ENCODE measurements around the gene OXGR1. TPM values are rescaled to one million over a fixed set of nuclear protein-coding genes. Genes with fewer than 3 reads are reported as not detected.
A peak's percentile ranks its signal among the peaks of the same experiment; 100 is the strongest.

The OXGR1 gene
- total RNA-seq, 1 donor from 2014 or later: not detected

DNA sequence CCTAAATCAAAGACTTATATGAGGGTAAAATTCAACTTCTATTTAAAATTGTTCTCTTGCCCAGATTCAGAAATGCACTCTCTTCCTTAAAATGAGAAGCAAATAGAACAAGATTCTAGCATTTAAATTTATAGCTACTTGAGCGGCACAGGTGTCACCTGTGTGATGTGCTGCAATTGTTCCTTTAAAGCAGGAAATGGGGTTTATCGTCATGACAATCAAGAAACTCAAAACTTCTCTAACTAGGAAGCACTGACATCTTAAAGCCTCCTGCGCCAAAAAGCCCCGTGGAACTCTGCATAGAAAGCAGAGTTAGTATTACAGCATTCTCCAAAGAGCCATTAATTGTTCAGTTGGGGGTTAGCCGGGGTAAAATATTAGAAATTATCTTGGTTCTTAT lies 2.6 kb upstream of the OXGR1 start:
- no peak for DNase-seq (ENCODE audit: low spot score in 2 of 2)
- Histone ChIP-seq H3K27ac (no peak overlapping the region), H3K4me1 (peaks cover 3 to 4% of the 10 kb centered on the region in 2 donors), H3K27me3 (no peaks in the 10 kb centered on the region), H3K36me3 (no peaks in the 10 kb centered on the region), H3K9me3 (no peaks in the 10 kb centered on the region), H3K4me3 (no peak overlapping the region)
- intact Hi-C loops (cut with DNase I): no loop called here
- TF ChIP-seq, protein P1, sequence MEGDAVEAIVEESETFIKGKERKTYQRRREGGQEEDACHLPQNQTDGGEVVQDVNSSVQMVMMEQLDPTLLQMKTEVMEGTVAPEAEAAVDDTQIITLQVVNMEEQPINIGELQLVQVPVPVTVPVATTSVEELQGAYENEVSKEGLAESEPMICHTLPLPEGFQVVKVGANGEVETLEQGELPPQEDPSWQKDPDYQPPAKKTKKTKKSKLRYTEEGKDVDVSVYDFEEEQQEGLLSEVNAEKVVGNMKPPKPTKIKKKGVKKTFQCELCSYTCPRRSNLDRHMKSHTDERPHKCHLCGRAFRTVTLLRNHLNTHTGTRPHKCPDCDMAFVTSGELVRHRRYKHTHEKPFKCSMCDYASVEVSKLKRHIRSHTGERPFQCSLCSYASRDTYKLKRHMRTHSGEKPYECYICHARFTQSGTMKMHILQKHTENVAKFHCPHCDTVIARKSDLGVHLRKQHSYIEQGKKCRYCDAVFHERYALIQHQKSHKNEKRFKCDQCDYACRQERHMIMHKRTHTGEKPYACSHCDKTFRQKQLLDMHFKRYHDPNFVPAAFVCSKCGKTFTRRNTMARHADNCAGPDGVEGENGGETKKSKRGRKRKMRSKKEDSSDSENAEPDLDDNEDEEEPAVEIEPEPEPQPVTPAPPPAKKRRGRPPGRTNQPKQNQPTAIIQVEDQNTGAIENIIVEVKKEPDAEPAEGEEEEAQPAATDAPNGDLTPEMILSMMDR (IDR thresholded peaks at IDR 0.05): no peak

DNA sequence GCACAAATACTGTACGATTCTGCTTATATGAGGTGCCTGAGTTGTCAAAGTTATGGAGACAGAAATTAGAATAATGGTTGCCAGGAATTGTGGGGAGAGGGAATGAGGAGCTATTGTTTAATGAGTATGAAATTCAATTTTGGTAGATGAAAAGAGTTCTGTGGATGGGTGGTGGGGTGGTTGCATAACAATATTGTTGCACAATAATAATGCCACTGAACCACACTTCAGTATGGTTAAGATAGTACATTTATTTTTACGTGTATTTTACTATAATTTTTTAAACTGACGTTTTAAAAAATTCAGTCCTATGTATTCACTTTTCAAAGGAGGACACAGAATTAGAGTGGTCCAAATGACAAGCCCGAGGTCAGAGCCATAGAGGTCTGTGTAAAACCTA lies 1.8 kb upstream of the OXGR1 start:
- intact Hi-C loops (cut with DNase I): no loop called here
- no peaks in the 10 kb centered on the region for H3K9me3 ChIP-seq

DNA sequence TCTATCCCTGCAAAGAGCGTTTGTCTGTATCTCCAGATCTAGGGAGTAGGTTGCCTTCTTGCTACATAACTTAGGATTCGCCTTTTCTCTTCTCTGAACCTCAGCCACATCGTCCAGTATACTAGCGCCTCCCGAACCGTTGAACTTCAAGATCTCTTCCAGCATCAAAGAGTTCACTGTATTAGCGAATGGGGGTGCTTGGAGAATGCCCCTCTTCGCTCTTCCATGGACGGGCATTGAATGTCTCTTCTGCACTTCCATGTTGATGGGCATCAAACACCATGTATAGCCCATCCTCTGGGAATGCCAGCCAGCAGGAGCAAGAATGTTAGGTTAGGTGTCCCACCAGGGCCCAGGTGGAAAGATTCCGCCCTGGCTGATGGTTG lies 575 bp upstream of the OXGR1 start:
- Histone ChIP-seq H3K4me3 (peak overlapping the region in 1 of 2 donors; percentile 54), H3K27me3 (no peaks in the 10 kb centered on the region), H3K36me3 (no peaks in the 10 kb centered on the region), H3K9me3 (no peaks in the 10 kb centered on the region), H3K27ac (no peak overlapping the region), H3K4me1 (peaks cover 3 to 4% of the 10 kb centered on the region in 2 donors)
- intact Hi-C loops (cut with DNase I): no loop called here
- TF ChIP-seq, protein P1 (IDR thresholded peaks at IDR 0.05): no peak
- DNase-seq (ENCODE audit: low spot score in 2 of 2): no peak

More for the DNA sequence above, 1.8 kb upstream of the OXGR1 start:
- H3K27ac ChIP-seq: no peak overlapping the region
- H3K4me1 ChIP-seq: peaks cover 3 to 4% of the 10 kb centered on the region in 2 donors
- no peak for DNase-seq (ENCODE audit: low spot score in 2 of 2)
- TF ChIP-seq, protein P1 (IDR thresholded peaks at IDR 0.05): no peak
- no peaks in the 10 kb centered on the region for H3K36me3 ChIP-seq
- H3K27me3 ChIP-seq: no peaks in the 10 kb centered on the region
- no peak overlapping the region for H3K4me3 ChIP-seq

DNA sequence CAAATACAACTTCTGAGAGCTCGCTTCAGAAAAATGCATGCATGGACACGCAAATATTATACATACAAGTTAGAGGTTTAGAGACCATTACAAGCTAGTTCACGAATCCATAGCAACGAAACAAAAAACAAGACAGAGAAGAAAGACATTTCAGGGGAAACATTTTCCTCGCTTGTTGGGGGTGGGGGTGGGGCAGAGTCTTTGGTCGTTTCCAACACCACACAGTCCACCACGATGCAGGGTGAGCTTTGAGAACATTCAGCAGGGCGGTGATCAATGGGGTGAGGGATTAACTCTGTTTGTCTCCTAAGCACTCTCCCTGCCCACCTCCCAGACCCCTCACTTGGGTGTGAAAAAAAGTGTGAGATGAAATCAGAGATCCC lies 651 bp downstream of the OXGR1 start:
- H3K27me3 ChIP-seq: no peaks in the 10 kb centered on the region
- no peaks in the 10 kb centered on the region for H3K9me3 ChIP-seq
- intact Hi-C loops (cut with DNase I): no loop called here
- TF ChIP-seq, protein P1 (IDR thresholded peaks at IDR 0.05): no peak
- peaks cover 3 to 4% of the 10 kb centered on the region in 2 donors for H3K4me1 ChIP-seq
- DNase-seq (ENCODE audit: low spot score in 2 of 2): no peak
- peak overlapping the region; percentile 54 to 58 for H3K4me3 ChIP-seq
- no peak overlapping the region for H3K27ac ChIP-seq
- H3K36me3 ChIP-seq: no peaks in the 10 kb centered on the region

DNA sequence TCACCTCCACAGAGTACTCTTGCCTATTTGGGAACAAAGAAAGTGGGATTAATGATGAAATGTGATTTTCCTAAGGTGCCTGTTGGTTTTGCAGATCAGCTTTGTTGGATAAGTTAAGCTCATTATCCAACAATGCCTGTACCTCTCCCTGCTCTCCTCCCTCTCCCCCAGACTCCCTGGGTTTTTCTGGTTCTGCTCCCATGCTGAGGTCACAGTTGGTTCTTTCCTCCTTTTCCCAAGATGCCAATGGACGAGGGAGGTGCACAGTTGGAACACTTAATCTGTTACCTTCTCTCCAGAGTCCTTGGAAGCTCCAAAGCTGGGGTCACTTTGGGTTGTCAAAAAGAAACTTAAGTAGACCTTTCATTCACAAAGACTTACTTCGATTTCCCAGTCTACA lies 1.6 kb downstream of the OXGR1 start:
- H3K27ac ChIP-seq: no peak overlapping the region
- H3K4me3 ChIP-seq: no peak overlapping the region
- TF ChIP-seq, protein P1 (IDR thresholded peaks at IDR 0.05): no peak
- no peak for DNase-seq (ENCODE audit: low spot score in 2 of 2)
- no peaks in the 10 kb centered on the region for H3K36me3 ChIP-seq
- intact Hi-C loops (cut with DNase I): no loop called here
- no peaks in the 10 kb centered on the region for H3K27me3 ChIP-seq
- H3K9me3 ChIP-seq: no peaks in the 10 kb centered on the region
- peaks cover 3 to 4% of the 10 kb centered on the region in 2 donors for H3K4me1 ChIP-seq

DNA sequence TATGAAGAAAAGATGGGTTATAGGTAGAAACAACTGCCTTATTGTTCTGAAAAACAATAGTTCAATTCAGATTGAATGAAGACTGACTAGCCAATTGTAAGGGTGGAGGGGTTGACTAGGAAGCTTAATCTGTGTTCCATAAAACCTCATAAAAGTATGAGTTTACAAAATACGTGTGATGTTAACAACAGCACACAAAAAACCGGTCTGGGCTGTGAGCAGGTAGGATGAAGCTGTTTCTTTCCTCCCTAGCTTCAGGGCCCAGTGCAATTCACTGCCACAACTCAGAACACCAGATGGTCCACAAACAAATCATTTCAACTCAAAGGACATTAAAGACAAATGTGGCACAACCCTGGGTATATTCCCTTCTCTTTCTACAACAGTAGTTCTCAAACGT lies 3.2 kb downstream of the OXGR1 start:
- no peaks in the 10 kb centered on the region for H3K36me3 ChIP-seq
- intact Hi-C loops (cut with DNase I): no loop called here
- no peak for DNase-seq (ENCODE audit: low spot score in 2 of 2)

More for the DNA sequence above, 3.2 kb downstream of the OXGR1 start:
- Histone ChIP-seq H3K4me3 (no peak overlapping the region), H3K27ac (no peak overlapping the region), H3K9me3 (no peaks in the 10 kb centered on the region), H3K4me1 (peaks cover 3 to 4% of the 10 kb centered on the region in 2 donors), H3K27me3 (no peaks in the 10 kb centered on the region)
- TF ChIP-seq, protein P1 (IDR thresholded peaks at IDR 0.05): no peak

Data from ascending aorta (tissue), 2 donors.